Pericardium fibroblast (primary cell): ENCODE measurements around the gene NME4. TPM values are rescaled to one million over a fixed set of nuclear protein-coding genes. Genes with fewer than 3 reads are reported as not detected.

Experiments
- total RNA-seq: library from RNA; depleted of rRNA; stranded (reverse); fragments of >200 nt; gene quantifications from 2 replicates; pipeline ENCODE4 v1.2.3, GENCODE V29; 2015

NME4 gene
- 169 and 171 TPM in 2 replicates for total RNA-seq

GRCh38 chr16:397135-397661, at the start of gene NME4:
NME4 (plus strand) TSS chr16:397199; CDS start chr16:397223, 24 bp downstream.

GRCh38 chr16:352547-353403, 44.2 kb upstream of the NME4 start, which contains the start of gene AXIN1:
AXIN1 (minus strand) TSS chr16:352723; CDS start chr16:347025, 5,698 bp downstream.

GRCh38 chr16:370443-370842, 26.6 kb upstream of the NME4 start, which contains the start of gene MRPL28:
MRPL28 (minus strand) TSS chr16:370538; CDS start chr16:370218, 320 bp downstream.

GRCh38 chr16:381789-382717, 14.9 kb upstream of the NME4 start, which contains the start of gene PGAP6:
PGAP6 (minus strand) TSS chr16:381978; CDS start chr16:381821, 157 bp downstream.

GRCh38 chr16:401468-402348, 4.7 kb downstream of the NME4 start, which contains the start of gene DECR2:
DECR2 (plus strand) TSS chr16:401885; CDS start chr16:401964, 79 bp downstream.

GRCh38 chr16:425082-425718, 28.2 kb downstream of the NME4 start, which contains the start of gene RAB11FIP3:
RAB11FIP3 (plus strand) TSS chr16:425649; CDS start chr16:426007, 358 bp downstream.

Other genes with a start within 250 kb of the NME4 start
- gene HBZ, start 244.6 kb upstream of the NME4 start, total RNA-seq, result not detected in 2 replicates
- gene HBM, start 231.2 kb upstream of the NME4 start, total RNA-seq, result not detected in 2 replicates
- gene HBA2, start 224.3 kb upstream of the NME4 start, total RNA-seq, result 6.0 TPM in 1 of 2 replicates, not detected in the other
- 1.9 TPM in 1 of 2 replicates, not detected in the other for gene HBA1, start 220.5 kb upstream of the NME4 start, total RNA-seq
- gene HBQ1, start 216.7 kb upstream of the NME4 start, total RNA-seq, result not detected in 2 replicates
- gene LUC7L, start 167.8 kb upstream of the NME4 start, total RNA-seq, result 20.9 and 44.8 TPM in 2 replicates
- gene FAM234A, start 162.4 kb upstream of the NME4 start, total RNA-seq, result 74.6 and 138 TPM in 2 replicates
- 0.94 and 3.4 TPM in 2 replicates for gene RGS11, start 121.3 kb upstream of the NME4 start, total RNA-seq
- 2.8 TPM in 1 of 2 replicates, not detected in the other for gene ARHGDIG, start 116.6 kb upstream of the NME4 start, total RNA-seq
- 0.09 and 0.12 TPM in 2 replicates for gene PDIA2, start 114.0 kb upstream of the NME4 start, total RNA-seq
- gene AXIN1, start 44.5 kb upstream of the NME4 start, total RNA-seq, result 17.3 and 18.3 TPM in 2 replicates
- 86.1 and 88.2 TPM in 2 replicates for gene MRPL28, start 26.7 kb upstream of the NME4 start, total RNA-seq
- 56.3 and 67.3 TPM in 2 replicates for gene PGAP6, start 15.2 kb upstream of the NME4 start, total RNA-seq
- gene DECR2, start 4.7 kb downstream of the NME4 start, total RNA-seq, result 16.6 and 19.5 TPM in 2 replicates
- gene RAB11FIP3, start 28.4 kb downstream of the NME4 start, total RNA-seq, result 26.7 and 36.1 TPM in 2 replicates
- 36.5 and 48.2 TPM in 2 replicates for gene CAPN15, start 130.5 kb downstream of the NME4 start, total RNA-seq
- not detected in 2 replicates for gene PRR35, start 163.2 kb downstream of the NME4 start, total RNA-seq
- 3.8 and 5.0 TPM in 2 replicates for gene NHLRC4, start 169.8 kb downstream of the NME4 start, total RNA-seq
- gene PIGQ, start 172.8 kb downstream of the NME4 start, total RNA-seq, result 28.5 and 35.1 TPM in 2 replicates
- 16.9 and 19.4 TPM in 2 replicates for gene RAB40C, start 192.9 kb downstream of the NME4 start, total RNA-seq
- 0.12 TPM in 1 of 2 replicates, not detected in the other for gene WFIKKN1, start 233.8 kb downstream of the NME4 start, total RNA-seq
- 152 and 181 TPM in 2 replicates for gene METTL26, start 239.1 kb downstream of the NME4 start, total RNA-seq
- gene MCRIP2, start 244.6 kb downstream of the NME4 start, total RNA-seq, result 23.7 and 31.7 TPM in 2 replicates